Measurements from ENCODE around the gene IGSF6. TPM values are rescaled to one million over a fixed set of nuclear protein-coding genes. Genes with fewer than 3 reads are reported as not detected.

The IGSF6 gene
- polyA plus RNA-seq, 1 donor from 2014 or later = not detected

DNA sequence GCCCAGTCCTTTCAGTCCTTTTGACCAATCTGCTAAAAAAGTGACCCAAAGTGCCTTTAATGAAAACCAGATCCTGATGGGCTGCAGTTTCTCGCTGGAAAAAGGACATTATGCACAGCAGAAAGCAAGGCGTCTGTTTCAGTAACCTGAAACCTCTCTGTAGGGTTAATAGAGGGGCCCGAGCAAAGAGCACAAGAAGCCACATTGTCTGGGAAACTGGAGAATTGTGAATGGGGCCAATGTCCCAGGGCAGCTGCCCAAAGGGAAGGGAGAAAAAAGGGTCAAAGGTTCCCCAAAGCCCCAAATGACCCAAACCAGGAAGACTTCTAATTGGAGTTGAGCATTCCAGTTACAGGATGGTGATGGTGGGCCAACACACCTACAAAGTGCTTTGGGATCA is 14.4 kb upstream of the IGSF6 start:
- Histone ChIP-seq H3F3A (ENCODE audit: insufficient read depth, low read length, poor library complexity, severe bottlenecking) (no peaks in the 10 kb centered on the region), H3K4me2 (ENCODE audit: low read length) (no peak overlapping the region), H3K27ac (ENCODE audit: low read length) (no peak overlapping the region), H3K4me3 (ENCODE audit: low read length) (no peak overlapping the region), H3K9me2 (ENCODE audit: insufficient read depth, low read length) (no peaks in the 10 kb centered on the region), H3K27me3 (ENCODE audit: insufficient read depth, low read depth, low read length) (no peaks in the 10 kb centered on the region), H3K36me3 (ENCODE audit: insufficient read depth, low read length) (no peaks in the 10 kb centered on the region), H3K79me2 (replicated peaks; ENCODE audit: insufficient read depth, low read length) (no peaks in the 10 kb centered on the region), H2AFZ (ENCODE audit: low read depth, low read length) (no peak overlapping the region), H3K9me3 (ENCODE audit: low read length) (no peaks in the 10 kb centered on the region), H3K9ac (ENCODE audit: low read length) (no peak overlapping the region), H4K20me1 (ENCODE audit: insufficient read depth) (no peaks in the 10 kb centered on the region)
- no peak for TF ChIP-seq EZH2 (IDR thresholded peaks at IDR 0.05; ENCODE audit: borderline replicate concordance, insufficient read depth, low read length, poor library complexity, severe bottlenecking)
- no peak for TF ChIP-seq EP300 (conservative IDR thresholded peaks at IDR 0.05; ENCODE audit: poor library complexity, severe bottlenecking)
- no peak for TF ChIP-seq SMC3 (conservative IDR thresholded peaks at IDR 0.05; ENCODE audit: poor library complexity)
- no peak for TF ChIP-seq MXI1 (conservative IDR thresholded peaks at IDR 0.05; ENCODE audit: poor library complexity, severe bottlenecking)
- no peak for TF ChIP-seq TAF1 (IDR thresholded peaks at IDR 0.05; ENCODE audit: low read depth)
- no peak for TF ChIP-seq RAD21 (conservative IDR thresholded peaks at IDR 0.05)
- TF ChIP-seq CTCF (IDR thresholded peaks at IDR 0.05; ENCODE audit: poor library complexity, severe bottlenecking) = no peak
- TF ChIP-seq POLR2AphosphoS5 (IDR thresholded peaks at IDR 0.05) = no peak
- no peak for TF ChIP-seq REST (IDR thresholded peaks at IDR 0.05; ENCODE audit: borderline replicate concordance)

DNA sequence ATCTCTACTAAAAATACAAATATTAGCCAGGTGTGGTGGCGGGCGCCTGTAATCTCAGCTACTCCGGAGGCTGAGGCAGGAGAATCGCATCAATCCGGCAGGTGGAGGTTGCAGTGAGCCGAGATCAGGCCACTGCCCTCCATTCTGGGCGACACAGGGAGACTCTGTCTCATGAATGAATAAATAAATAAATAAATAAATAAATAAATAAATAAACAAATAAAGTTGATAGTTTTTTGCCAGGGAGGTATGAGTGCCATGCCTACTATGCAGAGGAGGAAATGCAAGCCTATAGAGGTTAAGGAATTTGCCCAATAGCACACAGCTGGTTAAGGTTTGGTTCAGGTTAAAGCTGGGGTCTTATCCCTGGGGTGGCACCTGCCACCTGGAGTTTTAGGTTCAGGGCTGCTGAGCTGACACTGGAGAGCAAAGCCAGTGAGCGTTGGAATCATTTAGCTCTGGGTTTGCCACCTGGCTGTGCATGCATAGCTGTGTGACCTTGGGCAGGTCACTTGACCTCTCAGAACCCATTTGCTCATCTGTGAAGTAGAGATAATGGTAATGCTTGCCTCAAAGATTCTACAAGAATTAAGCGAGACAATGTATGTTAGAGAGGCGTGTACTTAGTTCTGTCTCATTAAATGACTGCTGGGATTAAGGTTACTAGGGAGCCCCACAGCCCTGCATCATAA is 12.5 kb upstream of the IGSF6 start:
- Histone ChIP-seq H3K27ac (ENCODE audit: low read length) (no peak overlapping the region), H3K4me3 (ENCODE audit: low read length) (no peak overlapping the region), H4K20me1 (ENCODE audit: insufficient read depth) (no peaks in the 10 kb centered on the region), H3K27me3 (ENCODE audit: insufficient read depth, low read depth, low read length) (no peaks in the 10 kb centered on the region), H3K36me3 (ENCODE audit: insufficient read depth, low read length) (no peaks in the 10 kb centered on the region), H3K9ac (ENCODE audit: low read length) (no peak overlapping the region), H3F3A (ENCODE audit: insufficient read depth, low read length, poor library complexity, severe bottlenecking) (no peaks in the 10 kb centered on the region), H3K9me2 (ENCODE audit: insufficient read depth, low read length) (no peaks in the 10 kb centered on the region), H3K9me3 (ENCODE audit: low read length) (no peaks in the 10 kb centered on the region), H3K4me2 (ENCODE audit: low read length) (no peak overlapping the region), H2AFZ (ENCODE audit: low read depth, low read length) (no peak overlapping the region), H3K79me2 (replicated peaks; ENCODE audit: insufficient read depth, low read length) (no peaks in the 10 kb centered on the region)
- TF ChIP-seq REST (IDR thresholded peaks at IDR 0.05; ENCODE audit: borderline replicate concordance) = no peak
- no peak for TF ChIP-seq POLR2AphosphoS5 (IDR thresholded peaks at IDR 0.05)
- no peak for TF ChIP-seq TAF1 (IDR thresholded peaks at IDR 0.05; ENCODE audit: low read depth)
- no peak for TF ChIP-seq EZH2 (IDR thresholded peaks at IDR 0.05; ENCODE audit: borderline replicate concordance, insufficient read depth, low read length, poor library complexity, severe bottlenecking)
- TF ChIP-seq SMC3 (conservative IDR thresholded peaks at IDR 0.05; ENCODE audit: poor library complexity) = no peak
- TF ChIP-seq EP300 (conservative IDR thresholded peaks at IDR 0.05; ENCODE audit: poor library complexity, severe bottlenecking) = no peak
- TF ChIP-seq MXI1 (conservative IDR thresholded peaks at IDR 0.05; ENCODE audit: poor library complexity, severe bottlenecking) = no peak
- TF ChIP-seq RAD21 (conservative IDR thresholded peaks at IDR 0.05) = no peak
- TF ChIP-seq CTCF (IDR thresholded peaks at IDR 0.05; ENCODE audit: poor library complexity, severe bottlenecking) = no peak

Measured in neural cell (in vitro differentiated cells).